HEK293 (cell line): Measurements from ENCODE around the gene PCBD2.

ENCODE experiments used
- CTCF ChIA-PET: fragments of 350-600 bp; formaldehyde crosslinking; extraction: SDS; loops from one replicate; lab custom pipeline; 2021; ENCODE audit warnings: antibody characterized with exemption; lab: Yijun Ruan, JAX
- POLR2A ChIA-PET: fragments of 300-600 bp; formaldehyde crosslinking; extraction: SDS; loops from one replicate; lab custom pipeline; 2020; ENCODE audit warnings: antibody characterized with exemption, inconsistent platforms; lab: Yijun Ruan, JAX
- H3K27ac ChIP-seq: fragments of 200-500 bp; sonication (Bioruptor generic); 2 replicates; pipeline ENCODE4 v1.5.1; 2014; ENCODE audit warnings: low read depth, low read length, control low read depth, inconsistent platforms; ENCODE audit errors: extremely low read depth
- H3K36me3 ChIP-seq, 2 experiments: fragments of 200-500 bp in 1 of 2; sonication (Bioruptor generic) in 1 of 2; 1 replicate in 1 of 2; 2 replicates in 1 of 2; pipeline ENCODE4 v1.5.1; 2014 to 2017; ENCODE audit warnings: inconsistent platforms in 2 of 2, low read length in 2 of 2; ENCODE audit not compliant: control insufficient read depth in 2 of 2, insufficient read depth in 1 of 2
- H3K4me1 ChIP-seq: fragments of 200-500 bp; sonication (Bioruptor generic); 2 replicates; pipeline ENCODE4 v1.5.1; 2014; ENCODE audit warnings: mild to moderate bottlenecking, low read length, inconsistent platforms; ENCODE audit not compliant: control insufficient read depth, insufficient read depth
- H3K4me3 ChIP-seq: 2 replicates; pipeline ENCODE4 v1.5.1; 2011; ENCODE audit warnings: low read depth, mild to moderate bottlenecking, control low read depth, low read length, moderate library complexity
- H3K9me3 ChIP-seq: fragments of 200-500 bp; sonication (Bioruptor generic); 2 replicates; pipeline ENCODE4 v1.5.1; 2014; ENCODE audit warnings: low read depth, low read length, inconsistent platforms; ENCODE audit not compliant: control insufficient read depth, insufficient read depth
- CTCF ChIP-seq: fragments of 450-650 bp; formaldehyde crosslinking; IDR thresholded peaks from 2 replicates; pipeline ENCODE4 v1.5.1; 2016; ENCODE audit warnings: missing biosample characterization, missing genetic modification characterization
- INSM2 ChIP-seq: fragments of 450-650 bp; formaldehyde crosslinking; IDR thresholded peaks from 2 replicates; pipeline ENCODE4 v1.5.1; 2016; ENCODE audit warnings: missing biosample characterization, missing genetic modification characterization
- KLF1 ChIP-seq: fragments of 450-650 bp; formaldehyde crosslinking; IDR thresholded peaks from 2 replicates; pipeline ENCODE4 v1.5.1; 2016; ENCODE audit warnings: missing biosample characterization, missing genetic modification characterization
- REPIN1 ChIP-seq: fragments of 450-650 bp; formaldehyde crosslinking; IDR thresholded peaks from 2 replicates; pipeline ENCODE4 v1.5.1; 2017; ENCODE audit warnings: missing biosample characterization, missing genetic modification characterization, low read depth
- SETDB1 ChIP-seq: IDR thresholded peaks from one replicate; pipeline ENCODE4 v1.6.1; 2017; ENCODE audit warnings: mild to moderate bottlenecking, low read length, moderate library complexity, mixed read lengths; ENCODE audit not compliant: insufficient read length
- ZBTB20 ChIP-seq: fragments of 450-650 bp; formaldehyde crosslinking; IDR thresholded peaks from 2 replicates; pipeline ENCODE4 v1.5.1; 2016; ENCODE audit warnings: missing biosample characterization, missing genetic modification characterization
- ZNF133 ChIP-seq: fragments of 450-650 bp; formaldehyde crosslinking; IDR thresholded peaks from 2 replicates; pipeline ENCODE4 v1.5.1; 2016; ENCODE audit warnings: missing biosample characterization, missing genetic modification characterization
- ZNF157 ChIP-seq: fragments of 450-650 bp; formaldehyde crosslinking; IDR thresholded peaks from 2 replicates; pipeline ENCODE4 v1.5.1; 2016; ENCODE audit warnings: missing biosample characterization, missing genetic modification characterization
- ZNF280C ChIP-seq: fragments of 450-650 bp; formaldehyde crosslinking; IDR thresholded peaks from 2 replicates; pipeline ENCODE4 v1.5.1; 2016; ENCODE audit warnings: missing biosample characterization, missing genetic modification characterization
- ZNF341 ChIP-seq: fragments of 450-650 bp; formaldehyde crosslinking; IDR thresholded peaks from 2 replicates; pipeline ENCODE4; 2016; ENCODE audit warnings: low read depth, missing biosample characterization, missing genetic modification characterization
- ZNF488 ChIP-seq: fragments of 450-650 bp; formaldehyde crosslinking; IDR thresholded peaks from 2 replicates; pipeline ENCODE4 v1.5.1; 2016; ENCODE audit warnings: missing biosample characterization, missing genetic modification characterization
- ZNF518A ChIP-seq: fragments of 450-650 bp; formaldehyde crosslinking; conservative IDR thresholded peaks from 2 replicates; pipeline ENCODE4 v1.5.1; 2016; ENCODE audit warnings: low read depth, missing biosample characterization, missing genetic modification characterization
- ZNF530 ChIP-seq: fragments of 450-650 bp; formaldehyde crosslinking; IDR thresholded peaks from 2 replicates; pipeline ENCODE4 v1.5.1; 2016; ENCODE audit warnings: low read depth, missing biosample characterization, missing genetic modification characterization
- ZNF629 ChIP-seq: fragments of 450-650 bp; formaldehyde crosslinking; IDR thresholded peaks from 2 replicates; pipeline ENCODE4 v1.5.1; 2017; ENCODE audit warnings: missing biosample characterization, missing genetic modification characterization
- ZNF692 ChIP-seq: fragments of 450-650 bp; formaldehyde crosslinking; IDR thresholded peaks from 2 replicates; pipeline ENCODE4 v1.5.1; 2016; ENCODE audit warnings: missing biosample characterization, missing genetic modification characterization
- ZNF830 ChIP-seq: fragments of 450-650 bp; IDR thresholded peaks from 2 replicates; pipeline ENCODE4 v1.5.0; 2018; ENCODE audit warnings: missing biosample characterization, missing genetic modification characterization, low read depth, mild to moderate bottlenecking, moderate library complexity
- ZSCAN23 ChIP-seq: fragments of 450-650 bp; formaldehyde crosslinking; IDR thresholded peaks from 2 replicates; pipeline ENCODE4 v1.5.1; 2016; ENCODE audit warnings: missing biosample characterization, missing genetic modification characterization

Gene PCBD2

GRCh38 chr5:134878403-134878802, 26.5 kb upstream of the PCBD2 start:
- ChIA-PET POLR2A (no interaction called here), CTCF (interaction anchor here (0.6 to 1.7 kb wide), 3 partner anchors 26 to 338 kb away, joined by 3 to 4 read pairs (median 4); no protein-coding TSS in a partner anchor)
- TF ChIP-seq ZNF488: no peak
- TF ChIP-seq ZNF518A: no peak
- TF ChIP-seq REPIN1 (tag by site-specific recombination): no peak
- TF ChIP-seq ZNF530 (tag by site-specific recombination): no peak
- no peak for TF ChIP-seq ZNF629
- TF ChIP-seq ZNF157 (tag by site-specific recombination): no peak
- TF ChIP-seq KLF1 (tag by site-specific recombination): no peak
- no peak for TF ChIP-seq INSM2 (tag by site-specific recombination)
- no peak for TF ChIP-seq ZNF280C (tag by site-specific recombination)
- TF ChIP-seq ZBTB20 (tag by site-specific recombination): no peak
- TF ChIP-seq CTCF (tag by site-specific recombination): no peak
- no peak for TF ChIP-seq ZNF133 (tag by site-specific recombination)
- no peak for TF ChIP-seq ZNF830 (tag by site-specific recombination)
- TF ChIP-seq ZNF341 (tag by site-specific recombination): no peak
- TF ChIP-seq ZSCAN23 (tag by site-specific recombination): no peak
- no peak for TF ChIP-seq SETDB1
- TF ChIP-seq ZNF692 (tag by site-specific recombination): no peak
- Histone ChIP-seq H3K36me3 (peaks cover 0 to 13% of the 10 kb centered on the region in 2 experiments; a peak in 1 of 3 replicates), H3K4me3 (no peak overlapping the region), H3K9me3 (no peaks in the 10 kb centered on the region), H3K4me1 (no peaks in the 10 kb centered on the region; the same call in 1 of the 2 replicates), H3K27ac (no peak overlapping the region)
